ENCODE data around the gene ARHGAP42. TPM values are rescaled to one million over a fixed set of nuclear protein-coding genes. Genes with fewer than 3 reads are reported as not detected.

Gene ARHGAP42
- total RNA-seq, 1 donor from 2014 or later = 33.2 TPM

- Histone ChIP-seq H3K9ac (ENCODE audit: low read length) (no peak overlapping the region), H3K79me2 (ENCODE audit: insufficient read depth, low read length) (no peaks in the 10 kb centered on the region), H3K9me3 (ENCODE audit: insufficient read depth, low read depth, low read length) (no peaks in the 10 kb centered on the region), H3K27ac (ENCODE audit: low read depth, low read length) (no peak overlapping the region), H4K20me1 (ENCODE audit: insufficient read depth, low read length) (no peaks in the 10 kb centered on the region), H3K36me3 (ENCODE audit: insufficient read depth, low read length) (no peaks in the 10 kb centered on the region), H3K27me3 (ENCODE audit: insufficient read depth, low read length) (no peaks in the 10 kb centered on the region), H2AFZ (ENCODE audit: low read depth, low read length) (no peak overlapping the region), H3K4me2 (ENCODE audit: low read length) (no peak overlapping the region), H3K4me1 (ENCODE audit: insufficient read depth, low read length) (no peaks in the 10 kb centered on the region), H3K4me3 (ENCODE audit: insufficient read depth, low read depth, low read length) (no peak overlapping the region)
- DNase-seq (ENCODE audit: low read depth) (no peak), FAIRE-seq (no peak)
- H3K27ac Mint-ChIP-seq (ENCODE audit: unreplicated experiment) = no peak overlapping the region
- no peaks in the 10 kb centered on the region for H3K4me1 Mint-ChIP-seq (ENCODE audit: low read depth, unreplicated experiment)
- TF ChIP-seq EZH2 (IDR thresholded peaks at IDR 0.05; ENCODE audit: insufficient read depth, low read length) (no peak), CTCF (IDR thresholded peaks at IDR 0.05; ENCODE audit: insufficient read depth, low read depth, low read length) (no peak)
- H3K27me3 Mint-ChIP-seq (ENCODE audit: low read depth, unreplicated experiment) = no peaks in the 10 kb centered on the region
- H3K36me3 Mint-ChIP-seq (ENCODE audit: low read depth, unreplicated experiment) = peaks cover 4% of the 10 kb centered on the region
- no peak overlapping the region for H3K4me3 Mint-ChIP-seq (ENCODE audit: unreplicated experiment)
- no peaks in the 10 kb centered on the region for H3K9me3 Mint-ChIP-seq (ENCODE audit: unreplicated experiment)
These were observed 252.5 kb downstream of the ARHGAP42 start for GRCh38 chr11:100939571-100939970.

- no peaks in the 10 kb centered on the region for H3K27me3 Mint-ChIP-seq (ENCODE audit: low read depth, unreplicated experiment)
- Histone ChIP-seq H3K4me3 (ENCODE audit: insufficient read depth, low read depth, low read length) (no peak overlapping the region), H3K36me3 (ENCODE audit: insufficient read depth, low read length) (no peaks in the 10 kb centered on the region), H3K27me3 (ENCODE audit: insufficient read depth, low read length) (no peaks in the 10 kb centered on the region), H3K9me3 (ENCODE audit: insufficient read depth, low read depth, low read length) (no peaks in the 10 kb centered on the region), H3K4me1 (ENCODE audit: insufficient read depth, low read length) (no peaks in the 10 kb centered on the region), H3K79me2 (ENCODE audit: insufficient read depth, low read length) (no peaks in the 10 kb centered on the region), H4K20me1 (ENCODE audit: insufficient read depth, low read length) (no peaks in the 10 kb centered on the region), H2AFZ (ENCODE audit: low read depth, low read length) (no peak overlapping the region), H3K9ac (ENCODE audit: low read length) (no peak overlapping the region), H3K4me2 (ENCODE audit: low read length) (no peak overlapping the region), H3K27ac (ENCODE audit: low read depth, low read length) (no peak overlapping the region)
- no peak for TF ChIP-seq EZH2 (IDR thresholded peaks at IDR 0.05; ENCODE audit: insufficient read depth, low read length)
- no peak for TF ChIP-seq CTCF (IDR thresholded peaks at IDR 0.05; ENCODE audit: insufficient read depth, low read depth, low read length)
- H3K36me3 Mint-ChIP-seq (ENCODE audit: low read depth, unreplicated experiment) = peaks cover 4% of the 10 kb centered on the region
- no peak overlapping the region for H3K27ac Mint-ChIP-seq (ENCODE audit: unreplicated experiment)
- no peak for DNase-seq (ENCODE audit: low read depth)
- H3K4me3 Mint-ChIP-seq (ENCODE audit: unreplicated experiment) = no peak overlapping the region
- H3K9me3 Mint-ChIP-seq (ENCODE audit: unreplicated experiment) = no peaks in the 10 kb centered on the region
- no peak for FAIRE-seq
- no peaks in the 10 kb centered on the region for H3K4me1 Mint-ChIP-seq (ENCODE audit: low read depth, unreplicated experiment)
These were observed 253.0 kb downstream of the ARHGAP42 start for GRCh38 chr11:100940111-100940510.

GRCh38 chr11:100941033-100941432, 253.9 kb downstream of the ARHGAP42 start:
- no peak overlapping the region for H3K27ac Mint-ChIP-seq (ENCODE audit: unreplicated experiment)
- H3K9me3 Mint-ChIP-seq (ENCODE audit: unreplicated experiment) = no peaks in the 10 kb centered on the region
- no peaks in the 10 kb centered on the region for H3K27me3 Mint-ChIP-seq (ENCODE audit: low read depth, unreplicated experiment)
- H3K4me3 ChIP-seq (ENCODE audit: insufficient read depth, low read depth, low read length) = no peak overlapping the region
- H3K27ac ChIP-seq (ENCODE audit: low read depth, low read length) = no peak overlapping the region
- no peaks in the 10 kb centered on the region for H3K9me3 ChIP-seq (ENCODE audit: insufficient read depth, low read depth, low read length)
- TF ChIP-seq EZH2 (IDR thresholded peaks at IDR 0.05; ENCODE audit: insufficient read depth, low read length) (no peak), CTCF (IDR thresholded peaks at IDR 0.05; ENCODE audit: insufficient read depth, low read depth, low read length) (no peak)
- no peak overlapping the region for H3K9ac ChIP-seq (ENCODE audit: low read length)
- no peaks in the 10 kb centered on the region for H3K4me1 ChIP-seq (ENCODE audit: insufficient read depth, low read length)
- no peak for DNase-seq (ENCODE audit: low read depth)
- no peak overlapping the region for H3K4me2 ChIP-seq (ENCODE audit: low read length)
- FAIRE-seq = no peak
- peaks cover 4% of the 10 kb centered on the region for H3K36me3 Mint-ChIP-seq (ENCODE audit: low read depth, unreplicated experiment)
- no peaks in the 10 kb centered on the region for H3K79me2 ChIP-seq (ENCODE audit: insufficient read depth, low read length)
- no peaks in the 10 kb centered on the region for H3K36me3 ChIP-seq (ENCODE audit: insufficient read depth, low read length)
- H3K4me1 Mint-ChIP-seq (ENCODE audit: low read depth, unreplicated experiment) = no peaks in the 10 kb centered on the region
- no peak overlapping the region for H2AFZ ChIP-seq (ENCODE audit: low read depth, low read length)
- no peaks in the 10 kb centered on the region for H3K27me3 ChIP-seq (ENCODE audit: insufficient read depth, low read length)
- H4K20me1 ChIP-seq (ENCODE audit: insufficient read depth, low read length) = no peaks in the 10 kb centered on the region
- no peak overlapping the region for H3K4me3 Mint-ChIP-seq (ENCODE audit: unreplicated experiment)
